ENCODE measurements around the gene SIM2. TPM values are rescaled to one million over a fixed set of nuclear protein-coding genes. Genes with fewer than 3 reads are reported as not detected.

The SIM2 gene
- total and polyA plus RNA-seq, 2 of the 13 experiments (the other 11 are each of a cell fraction or from before 2014, with no cell fraction given), result 0.36 to 0.53 TPM

DNA sequence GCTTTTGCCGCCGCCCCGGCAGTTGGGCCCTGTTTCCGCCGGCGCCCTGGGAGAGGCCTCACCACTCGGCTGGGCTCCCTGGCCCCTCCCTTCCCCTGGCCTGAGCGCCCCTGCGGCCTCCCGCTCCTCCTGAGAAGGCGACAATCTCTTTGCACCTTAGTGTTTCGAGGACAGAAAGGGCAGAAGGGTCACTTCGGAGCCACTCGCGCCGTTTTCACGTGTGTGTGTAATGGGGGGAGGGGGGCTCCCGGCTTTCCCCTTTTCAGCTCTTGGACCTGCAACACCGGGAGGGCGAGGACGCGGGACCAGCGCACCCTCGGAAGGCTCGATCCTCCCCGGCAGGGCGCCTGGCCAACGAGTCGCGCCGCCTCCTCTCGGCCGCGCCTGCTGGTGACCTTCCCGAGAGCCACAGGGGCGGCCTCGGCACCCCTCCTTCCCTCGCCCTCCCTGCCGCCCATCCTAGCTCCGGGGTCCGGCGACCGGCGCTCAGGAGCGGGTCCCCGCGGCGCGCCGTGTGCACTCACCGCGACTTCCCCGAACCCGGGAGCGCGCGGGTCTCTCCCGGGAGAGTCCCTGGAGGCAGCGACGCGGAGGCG lies 432 bp upstream of the SIM2 start (continued):
- TF ChIP-seq ATF7 (IDR thresholded peaks at IDR 0.05) (no peak), ATF7 (CRISPR knock-in tag; IDR thresholded peaks at IDR 0.05) (no peak), ETV6 (CRISPR knock-in tag; conservative IDR thresholded peaks at IDR 0.05) (no peak), ZNF674 (CRISPR knock-in tag; IDR thresholded peaks at IDR 0.05; ENCODE audit: low read depth) (no peak), ZNF296 (CRISPR knock-in tag; conservative IDR thresholded peaks at IDR 0.05) (no peak), ZBTB20 (CRISPR knock-in tag; IDR thresholded peaks at IDR 0.05; ENCODE audit: borderline replicate concordance, low read depth) (no peak), ZNF562 (CRISPR knock-in tag; IDR thresholded peaks at IDR 0.05; ENCODE audit: borderline replicate concordance) (no peak), ZBTB21 (CRISPR knock-in tag; IDR thresholded peaks at IDR 0.05) (no peak), AHR (CRISPR knock-in tag; IDR thresholded peaks at IDR 0.05) (no peak), GLMP (CRISPR knock-in tag; IDR thresholded peaks at IDR 0.05; ENCODE audit: borderline replicate concordance) (no peak), RBAK (CRISPR knock-in tag; IDR thresholded peaks at IDR 0.05) (no peak), ZNF501 (CRISPR knock-in tag; IDR thresholded peaks at IDR 0.05) (no peak), MEIS2 (CRISPR knock-in tag; IDR thresholded peaks at IDR 0.05) (0 out of 2 replicates have a peak, but pooled peaks have one; percentile 39), ZNF740 (CRISPR knock-in tag; IDR thresholded peaks at IDR 0.05) (no peak), E2F5 (CRISPR knock-in tag; conservative IDR thresholded peaks at IDR 0.05) (no peak), ZNF768 (CRISPR knock-in tag; IDR thresholded peaks at IDR 0.05) (no peak), ASH2L (IDR thresholded peaks at IDR 0.05; ENCODE audit: insufficient read length, low read depth, low read length) (no peak), FOXK2 (IDR thresholded peaks at IDR 0.05) (no peak), NFIB (CRISPR knock-in tag; IDR thresholded peaks at IDR 0.05; ENCODE audit: borderline replicate concordance) (no peak), UBTF (CRISPR knock-in tag; IDR thresholded peaks at IDR 0.05) (peak; percentile 14)
- TF ChIP-seq, protein P1, sequence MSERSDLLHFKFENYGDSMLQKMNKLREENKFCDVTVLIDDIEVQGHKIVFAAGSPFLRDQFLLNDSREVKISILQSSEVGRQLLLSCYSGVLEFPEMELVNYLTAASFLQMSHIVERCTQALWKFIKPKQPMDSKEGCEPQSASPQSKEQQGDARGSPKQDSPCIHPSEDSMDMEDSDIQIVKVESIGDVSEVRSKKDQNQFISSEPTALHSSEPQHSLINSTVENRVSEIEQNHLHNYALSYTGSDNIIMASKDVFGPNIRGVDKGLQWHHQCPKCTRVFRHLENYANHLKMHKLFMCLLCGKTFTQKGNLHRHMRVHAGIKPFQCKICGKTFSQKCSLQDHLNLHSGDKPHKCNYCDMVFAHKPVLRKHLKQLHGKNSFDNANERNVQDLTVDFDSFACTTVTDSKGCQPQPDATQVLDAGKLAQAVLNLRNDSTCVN (CRISPR knock-in tag; IDR thresholded peaks at IDR 0.05; ENCODE audit: borderline replicate concordance), result no peak
- TF ChIP-seq, protein P2, sequence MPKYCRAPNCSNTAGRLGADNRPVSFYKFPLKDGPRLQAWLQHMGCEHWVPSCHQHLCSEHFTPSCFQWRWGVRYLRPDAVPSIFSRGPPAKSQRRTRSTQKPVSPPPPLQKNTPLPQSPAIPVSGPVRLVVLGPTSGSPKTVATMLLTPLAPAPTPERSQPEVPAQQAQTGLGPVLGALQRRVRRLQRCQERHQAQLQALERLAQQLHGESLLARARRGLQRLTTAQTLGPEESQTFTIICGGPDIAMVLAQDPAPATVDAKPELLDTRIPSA (CRISPR knock-in tag; IDR thresholded peaks at IDR 0.05; ENCODE audit: borderline replicate concordance), result no peak
- TF ChIP-seq, protein P3, sequence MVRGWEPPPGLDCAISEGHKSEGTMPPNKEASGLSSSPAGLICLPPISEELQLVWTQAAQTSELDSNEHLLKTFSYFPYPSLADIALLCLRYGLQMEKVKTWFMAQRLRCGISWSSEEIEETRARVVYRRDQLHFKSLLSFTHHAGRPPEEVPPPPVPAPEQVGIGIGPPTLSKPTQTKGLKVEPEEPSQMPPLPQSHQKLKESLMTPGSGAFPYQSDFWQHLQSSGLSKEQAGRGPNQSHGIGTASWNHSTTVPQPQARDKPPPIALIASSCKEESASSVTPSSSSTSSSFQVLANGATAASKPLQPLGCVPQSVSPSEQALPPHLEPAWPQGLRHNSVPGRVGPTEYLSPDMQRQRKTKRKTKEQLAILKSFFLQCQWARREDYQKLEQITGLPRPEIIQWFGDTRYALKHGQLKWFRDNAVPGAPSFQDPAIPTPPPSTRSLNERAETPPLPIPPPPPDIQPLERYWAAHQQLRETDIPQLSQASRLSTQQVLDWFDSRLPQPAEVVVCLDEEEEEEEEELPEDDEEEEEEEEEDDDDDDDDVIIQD (CRISPR knock-in tag; IDR thresholded peaks at IDR 0.05; ENCODE audit: low read depth), result no peak

All from HepG2 (cell line).